OCI-LY7 (cell line): ENCODE results near the gene ANKRD34A.

ENCODE experiments used
- CTCF ChIP-seq: fragments of 200-600 bp; sonication (generic); conservative IDR thresholded peaks from 2 replicates; pipeline ENCODE4 v1.5.1; 2014; ENCODE audit warnings: mild to moderate bottlenecking, antibody characterized with exemption, low read length, moderate library complexity, mixed read lengths
- EZH2phosphoT487 ChIP-seq: fragments of 200-600 bp; sonication (generic); IDR thresholded peaks from 2 replicates; pipeline ENCODE4 v1.6.1; 2018; ENCODE audit warnings: low read depth, borderline replicate concordance, mild to moderate bottlenecking, mixed run types, antibody characterized with exemption, low read length, moderate library complexity, mixed read lengths

GRCh38 chr1:145957443-145958319 is 6.7 kb downstream of the ANKRD34A start, which contains the start of gene LIX1L:
- TF ChIP-seq CTCF, result no peak
- no peak for TF ChIP-seq EZH2phosphoT487
